CD4-positive, alpha-beta T cell treated with Interleukin-1 beta for 1 hour (primary cell): ENCODE data around the gene SLC30A3.
A peak's percentile ranks its signal among the peaks of the same experiment; 100 is the strongest.

Source experiments
- DNase-seq, 2 donors: peaks; one replicate each; pipeline ENCODE4 v3.0.0-alpha.2; 2020 to 2022

Gene SLC30A3

DNA sequence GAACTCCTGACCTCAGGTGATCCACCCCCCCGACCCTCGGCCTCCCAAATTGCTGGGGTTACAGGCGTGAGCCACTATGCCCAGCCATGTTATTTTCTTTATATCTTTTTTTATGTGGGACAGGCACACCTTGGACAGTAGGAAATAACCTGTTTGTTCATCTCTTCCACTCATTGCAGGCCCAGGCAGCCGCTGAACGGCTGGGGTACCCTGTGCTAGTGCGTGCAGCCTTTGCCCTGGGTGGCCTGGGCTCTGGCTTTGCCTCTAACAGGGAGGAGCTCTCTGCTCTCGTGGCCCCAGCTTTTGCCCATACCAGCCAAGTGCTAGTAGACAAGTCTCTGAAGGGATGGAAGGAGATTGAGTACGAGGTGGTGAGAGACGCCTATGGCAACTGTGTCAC is 37.3 kb downstream of the SLC30A3 start:
- DNase-seq = no peak

DNA sequence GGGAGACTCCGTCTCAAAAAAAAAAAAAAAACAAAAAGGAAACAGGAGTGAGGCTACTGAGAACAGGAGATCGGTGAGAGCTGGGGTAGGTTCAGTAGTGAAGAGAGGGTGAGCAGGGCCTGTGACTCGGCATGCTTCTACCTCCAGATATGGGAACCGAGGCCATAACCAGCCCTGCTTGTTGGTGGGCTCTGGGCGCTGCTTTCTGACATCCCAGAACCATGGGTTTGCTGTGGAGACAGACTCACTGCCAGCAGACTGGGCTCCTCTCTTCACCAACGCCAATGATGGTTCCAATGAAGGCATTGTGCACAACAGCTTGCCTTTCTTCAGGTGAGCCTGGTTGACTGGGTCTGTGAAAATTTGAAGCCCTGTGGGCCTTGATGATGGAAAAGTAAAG is 39.4 kb downstream of the SLC30A3 start:
- DNase-seq = no peak

DNA sequence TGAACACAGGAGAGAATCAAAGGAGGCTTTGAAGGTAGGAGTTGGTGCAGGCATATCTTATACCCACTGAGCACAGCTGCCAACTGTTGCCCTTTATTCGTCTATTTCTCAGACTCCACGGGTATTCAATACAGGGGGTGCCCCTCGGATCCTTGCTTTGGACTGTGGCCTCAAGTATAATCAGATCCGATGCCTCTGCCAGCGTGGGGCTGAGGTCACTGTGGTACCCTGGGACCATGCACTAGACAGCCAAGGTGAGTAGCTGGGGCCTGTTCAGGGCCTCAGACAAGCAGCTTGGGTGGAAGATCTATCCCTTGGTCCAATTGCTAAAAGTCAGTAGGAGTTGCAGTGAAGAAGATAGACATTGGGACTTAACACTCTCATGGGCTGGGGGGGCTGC is 40.4 kb downstream of the SLC30A3 start:
- no peak for DNase-seq

DNA sequence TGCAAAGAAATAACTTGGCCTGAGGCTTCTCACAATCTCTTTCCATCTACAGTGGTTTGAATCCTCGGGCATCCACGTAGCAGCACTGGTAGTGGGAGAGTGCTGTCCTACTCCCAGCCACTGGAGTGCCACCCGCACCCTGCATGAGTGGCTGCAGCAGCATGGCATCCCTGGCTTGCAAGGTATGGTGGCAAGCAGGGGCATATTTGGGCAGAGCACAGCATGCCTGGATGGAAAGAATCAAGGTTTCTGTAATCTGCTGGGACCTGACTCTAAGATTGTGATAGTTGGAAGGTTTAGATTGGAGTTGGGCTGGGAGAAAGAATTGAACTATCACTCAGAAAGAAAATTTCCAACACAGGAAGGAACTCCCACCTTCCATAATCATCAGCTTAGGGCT is 41.7 kb downstream of the SLC30A3 start:
- no peak for DNase-seq

DNA sequence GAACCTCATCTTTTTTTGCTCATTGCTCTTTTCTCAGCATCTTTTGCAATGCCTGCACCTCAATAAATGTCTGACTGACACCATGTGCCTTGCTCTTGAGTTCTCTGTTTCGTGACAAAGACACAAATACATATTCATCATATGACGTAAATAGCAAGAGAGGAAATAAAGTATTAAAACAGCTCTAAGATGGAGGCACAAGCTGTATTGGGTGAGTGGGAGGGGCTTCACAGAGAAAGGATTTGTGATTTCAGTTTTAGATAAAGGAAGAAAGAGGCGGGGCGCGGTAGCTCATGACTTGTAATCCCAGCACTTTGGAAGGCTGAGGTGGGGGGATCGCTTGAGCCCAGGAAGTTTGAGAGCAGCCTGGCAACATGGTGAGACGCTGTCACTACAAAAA is 42.8 kb downstream of the SLC30A3 start:
- no peak for DNase-seq

DNA sequence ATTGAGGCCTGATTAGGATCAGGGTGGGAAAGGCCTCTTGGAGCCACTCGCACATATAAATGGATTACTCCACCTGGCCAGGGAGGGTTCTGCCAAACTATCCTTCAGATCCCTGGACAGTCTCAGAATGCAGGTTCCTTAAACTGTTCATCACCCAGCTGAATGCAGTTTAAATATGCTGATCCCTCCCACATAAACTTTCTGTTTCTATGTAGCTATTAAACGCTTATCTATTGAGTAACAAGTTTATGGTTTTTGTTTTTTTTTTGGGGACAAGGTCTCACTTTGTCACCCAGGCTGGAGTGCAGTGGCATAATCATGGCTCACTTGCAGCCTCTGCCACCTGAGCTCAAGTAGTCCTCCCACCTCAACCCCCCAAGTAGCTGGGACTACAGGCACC is 43.8 kb downstream of the SLC30A3 start:
- DNase-seq = no peak

DNA sequence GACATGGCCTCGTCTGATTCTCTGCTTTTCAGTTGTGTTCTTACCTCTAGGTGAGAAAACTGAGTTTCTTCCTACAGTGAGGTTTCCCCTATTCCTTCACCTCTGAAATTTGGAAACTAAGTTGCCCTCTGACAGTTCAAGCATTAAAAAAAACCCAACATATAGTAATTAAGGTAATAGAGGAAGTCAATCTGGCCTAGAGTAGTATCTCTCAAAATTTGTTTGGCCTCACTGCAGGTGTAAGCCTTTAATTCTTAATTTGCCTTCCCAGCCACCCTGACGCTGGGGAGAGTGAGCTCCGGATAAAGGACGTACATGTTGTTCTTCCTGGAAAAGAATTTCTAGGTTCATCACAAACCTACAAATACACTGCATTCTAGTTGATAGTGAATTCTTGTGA is 44.2 kb downstream of the SLC30A3 start:
- no peak for DNase-seq

DNA sequence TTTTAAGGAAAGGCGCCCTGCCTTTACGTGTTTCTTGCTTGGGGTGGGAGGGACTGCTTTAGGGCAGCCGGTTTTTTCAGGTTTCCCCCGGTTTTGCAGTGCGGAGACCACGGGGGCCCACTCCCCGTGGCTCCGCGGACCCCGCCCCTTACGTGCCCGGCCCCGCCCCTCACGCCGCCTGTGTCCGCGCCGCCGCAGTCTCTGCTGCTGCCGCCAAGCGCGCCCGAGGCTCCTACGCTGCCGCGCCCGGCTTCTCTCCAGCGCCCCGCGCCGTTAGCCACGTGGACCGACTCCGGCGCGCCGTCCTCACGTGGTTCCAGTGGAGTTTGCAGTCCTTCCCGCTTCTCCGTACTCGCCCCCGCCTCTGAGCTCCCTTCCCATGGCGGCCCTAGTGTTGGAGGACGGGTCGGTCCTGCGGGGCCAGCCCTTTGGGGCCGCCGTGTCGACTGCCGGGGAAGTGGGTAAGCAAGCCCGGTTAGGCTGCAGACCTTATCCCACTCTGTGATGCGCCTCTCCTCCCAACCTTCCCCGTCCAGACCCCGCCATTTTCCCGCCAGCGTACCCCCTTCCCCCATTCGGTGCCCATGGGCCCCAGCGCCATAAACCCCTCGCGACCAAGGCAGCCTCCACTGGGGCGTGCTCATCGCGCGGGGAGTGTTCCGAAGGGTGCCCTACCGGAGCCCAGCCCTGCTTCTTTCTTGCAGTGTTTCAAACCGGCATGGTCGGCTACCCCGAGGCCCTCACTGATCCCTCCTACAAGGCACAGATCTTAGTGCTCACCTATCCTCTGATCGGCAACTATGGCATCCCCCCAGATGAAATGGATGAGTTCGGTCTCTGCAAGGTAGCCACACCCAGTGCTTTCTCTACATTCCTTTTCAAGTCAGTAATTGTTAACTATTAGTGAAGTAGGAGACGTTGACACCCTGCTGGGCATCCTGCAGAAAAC is 45.4 kb downstream of the SLC30A3 start, which contains the start of gene CAD:
Gene CAD (plus strand): TSS at position 197 of the 949 bp plus-strand sequence. CDS start 183 bp downstream, at position 380.
- DNase-seq = peak; percentile 85 to 88

DNA sequence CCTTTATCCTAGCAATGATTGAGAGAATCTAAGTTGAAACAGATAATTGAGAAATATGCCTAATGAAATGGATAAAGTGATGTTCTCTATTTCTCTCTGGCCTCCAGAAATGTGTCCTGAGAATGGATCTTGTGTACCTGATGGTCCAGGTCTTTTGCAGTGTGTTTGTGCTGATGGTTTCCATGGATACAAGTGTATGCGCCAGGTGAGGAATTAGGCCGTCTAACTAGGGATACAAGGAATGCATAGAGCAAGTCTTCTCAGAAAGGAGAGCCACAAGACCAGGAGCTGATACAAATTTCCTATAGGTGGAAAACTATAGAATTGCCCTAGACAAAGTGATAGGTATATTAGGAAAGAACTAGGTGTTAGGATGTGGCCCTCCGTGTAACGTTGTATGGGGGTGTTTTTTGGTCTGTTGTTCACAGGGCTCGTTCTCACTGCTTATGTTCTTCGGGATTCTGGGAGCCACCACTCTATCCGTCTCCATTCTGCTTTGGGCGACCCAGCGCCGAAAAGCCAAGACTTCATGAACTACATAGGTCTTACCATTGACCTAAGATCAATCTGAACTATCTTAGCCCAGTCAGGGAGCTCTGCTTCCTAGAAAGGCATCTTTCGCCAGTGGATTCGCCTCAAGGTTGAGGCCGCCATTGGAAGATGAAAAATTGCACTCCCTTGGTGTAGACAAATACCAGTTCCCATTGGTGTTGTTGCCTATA is 46.3 kb downstream of the SLC30A3 start:
- no peak for DNase-seq

DNA sequence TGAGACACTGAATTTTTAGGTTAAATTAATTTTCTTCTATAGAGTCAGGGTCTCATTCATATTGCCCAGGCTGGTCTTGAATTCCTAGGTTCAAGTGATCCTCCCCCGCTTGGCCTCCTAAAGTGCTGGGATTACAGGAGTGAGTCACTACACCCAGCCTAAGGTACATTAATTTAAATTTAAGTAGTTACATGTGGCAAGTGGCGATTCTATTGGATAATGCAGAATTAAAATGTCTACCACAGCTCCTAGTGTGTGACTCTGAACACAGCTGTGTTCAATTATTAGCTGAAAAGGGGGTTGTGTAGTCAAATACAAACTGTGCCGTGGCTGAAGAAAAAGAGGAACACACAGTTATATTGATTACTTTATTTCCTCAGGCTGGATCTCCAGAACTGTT is 47.9 kb downstream of the SLC30A3 start:
- DNase-seq = no peak

DNA sequence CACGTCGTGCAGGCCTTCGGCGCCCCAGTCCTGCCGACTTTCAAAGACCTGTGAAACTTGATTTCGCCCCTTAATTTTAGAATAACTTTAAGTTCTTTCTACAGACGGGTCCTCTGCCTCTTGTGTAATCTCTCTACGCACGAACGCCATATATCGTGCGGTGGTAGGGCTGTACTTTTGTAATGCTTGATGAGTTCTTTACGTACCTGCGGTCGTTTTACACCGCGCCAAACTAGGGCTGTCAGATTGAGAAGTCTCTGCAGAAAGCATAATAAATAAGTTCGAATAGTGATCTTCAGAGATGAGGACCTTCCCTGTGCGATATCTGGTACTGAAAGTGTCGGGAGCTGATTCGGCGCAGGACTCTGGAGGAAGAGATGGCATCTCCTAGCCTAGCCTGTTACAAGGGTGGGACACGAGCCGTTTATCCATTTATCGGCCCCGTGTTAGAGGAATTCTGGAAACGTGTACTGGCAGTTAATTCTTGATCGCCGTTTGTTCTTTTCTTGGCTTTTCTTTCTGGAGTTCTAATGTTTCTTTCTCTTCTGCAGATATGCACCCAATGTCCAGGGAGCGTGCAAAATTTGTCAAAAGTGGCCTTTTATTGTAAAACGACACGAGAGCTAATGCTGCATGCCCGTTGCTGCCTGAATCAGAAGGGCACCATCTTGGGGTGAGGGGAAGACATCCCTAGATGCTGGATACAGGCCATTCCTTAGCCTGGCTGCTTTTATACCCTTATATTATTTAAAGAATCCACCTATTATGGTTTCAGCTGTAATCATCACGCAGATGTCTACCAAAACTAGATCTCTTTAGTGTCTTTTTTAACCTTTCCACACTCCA is 50.0 kb downstream of the SLC30A3 start:
- peak; percentile 62 to 72 for DNase-seq

DNA sequence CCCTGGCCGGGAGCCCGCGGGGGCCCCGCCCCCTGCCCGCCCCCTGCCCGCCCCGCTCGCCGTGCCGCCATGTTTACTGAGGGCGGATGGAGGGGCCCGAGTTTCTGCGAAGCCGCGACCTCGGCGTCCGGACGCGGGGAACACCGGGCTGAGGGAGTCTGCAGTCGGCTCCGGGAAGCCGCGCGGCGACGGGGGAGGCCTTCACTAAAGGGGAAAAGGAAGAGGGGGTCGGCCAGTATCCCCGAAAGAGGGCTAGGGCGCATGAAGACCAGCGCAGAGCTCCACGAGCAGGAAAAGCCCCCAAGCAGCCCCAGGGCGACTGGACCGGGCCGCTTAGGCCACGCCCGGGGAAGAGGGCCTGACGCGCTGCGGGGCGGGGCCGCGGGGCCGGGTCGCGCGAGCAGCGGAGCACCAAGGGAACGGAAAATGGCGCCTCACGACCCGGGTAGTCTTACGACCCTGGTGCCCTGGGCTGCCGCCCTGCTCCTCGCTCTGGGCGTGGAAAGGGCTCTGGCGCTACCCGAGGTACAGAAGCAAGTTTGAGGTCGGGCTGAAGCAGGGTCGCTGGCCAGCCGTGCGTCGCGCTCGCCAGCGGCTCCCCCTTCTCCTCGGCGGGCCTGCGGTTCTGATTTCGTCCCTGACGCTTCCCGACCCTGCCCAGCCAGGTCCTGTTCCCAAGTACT is 50.8 kb downstream of the SLC30A3 start, which contains the start of the genes ATRAID and SLC5A6:
Gene ATRAID (plus strand): TSS at position 99 of the 683 bp plus-strand sequence. CDS start 328 bp downstream, at position 427.
Gene SLC5A6 (minus strand): TSS at position 326 of the 683 bp plus-strand sequence. CDS start 4,618 bp downstream, outside the sequence.
- peak; percentile 89 to 90 for DNase-seq

DNA sequence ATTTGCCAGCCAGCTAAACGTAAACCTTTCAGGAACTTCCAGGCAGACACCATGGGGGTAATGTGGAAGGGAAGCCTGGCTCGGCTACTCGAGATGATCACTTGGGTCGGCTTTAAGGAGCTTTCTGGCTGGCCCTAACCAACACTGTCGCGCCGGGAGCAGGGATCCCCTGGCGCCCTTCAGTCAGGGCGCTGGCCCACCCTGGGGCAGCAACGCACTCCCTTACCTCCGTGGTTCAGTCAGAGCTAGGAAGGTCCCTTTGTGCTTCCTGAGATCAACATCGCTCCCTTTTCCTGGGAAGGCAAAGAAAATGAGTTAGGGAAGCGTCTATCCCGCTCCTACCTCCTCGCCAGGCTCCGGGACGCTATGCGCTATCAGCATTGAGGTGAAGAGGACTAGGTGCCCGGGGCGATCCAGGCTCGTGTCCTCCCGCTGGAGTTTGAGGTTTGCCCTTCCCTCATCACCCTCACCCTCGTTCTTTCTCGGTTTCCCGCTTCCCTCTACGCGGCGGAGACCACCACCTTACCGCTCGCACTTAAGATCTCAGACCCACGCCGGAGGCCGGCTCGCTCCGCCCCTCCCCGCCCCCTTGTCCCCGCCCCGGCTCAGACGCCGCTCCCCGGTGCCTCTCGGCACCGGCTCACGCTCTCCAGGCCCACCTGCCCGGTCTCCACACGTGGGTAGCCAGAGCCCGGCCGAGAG is 51.5 kb downstream of the SLC30A3 start:
- DNase-seq = no peak

DNA sequence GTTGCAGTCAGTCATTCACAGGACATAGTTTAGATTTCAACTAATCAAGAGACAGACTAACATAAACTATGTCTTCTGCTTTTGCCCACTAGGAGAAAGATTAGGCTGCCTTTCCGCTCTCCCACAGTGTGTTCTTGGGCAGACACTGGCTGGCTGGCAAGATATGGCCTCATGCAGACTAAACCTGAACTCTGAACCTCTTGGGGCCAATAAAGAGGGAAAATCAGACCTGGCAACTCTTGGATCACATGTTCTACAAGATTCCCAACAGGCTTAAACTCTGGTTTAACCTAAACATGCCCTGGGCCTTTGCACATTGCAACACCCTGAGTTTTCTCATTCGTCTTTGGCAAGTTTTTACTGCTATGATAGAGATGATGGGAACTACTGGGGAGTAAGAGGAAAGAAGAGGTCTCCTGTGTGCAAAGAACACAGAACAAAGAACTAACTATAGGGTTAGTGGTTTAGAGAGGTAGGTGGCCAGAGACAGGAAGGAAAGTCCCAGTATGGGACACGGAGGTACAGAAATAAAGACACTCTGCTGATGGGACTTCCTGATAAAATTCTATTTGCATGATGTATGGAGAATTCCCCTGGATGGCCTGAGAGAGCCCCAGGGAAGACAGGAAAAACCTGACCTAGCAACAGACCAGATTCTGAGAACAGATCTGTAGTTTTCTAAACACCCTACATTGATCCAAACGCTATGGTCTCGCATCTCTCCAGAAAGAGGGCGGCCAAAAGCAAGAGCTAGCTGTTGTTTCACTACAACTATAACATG is 53.0 kb downstream of the SLC30A3 start:
- DNase-seq = no peak

DNA sequence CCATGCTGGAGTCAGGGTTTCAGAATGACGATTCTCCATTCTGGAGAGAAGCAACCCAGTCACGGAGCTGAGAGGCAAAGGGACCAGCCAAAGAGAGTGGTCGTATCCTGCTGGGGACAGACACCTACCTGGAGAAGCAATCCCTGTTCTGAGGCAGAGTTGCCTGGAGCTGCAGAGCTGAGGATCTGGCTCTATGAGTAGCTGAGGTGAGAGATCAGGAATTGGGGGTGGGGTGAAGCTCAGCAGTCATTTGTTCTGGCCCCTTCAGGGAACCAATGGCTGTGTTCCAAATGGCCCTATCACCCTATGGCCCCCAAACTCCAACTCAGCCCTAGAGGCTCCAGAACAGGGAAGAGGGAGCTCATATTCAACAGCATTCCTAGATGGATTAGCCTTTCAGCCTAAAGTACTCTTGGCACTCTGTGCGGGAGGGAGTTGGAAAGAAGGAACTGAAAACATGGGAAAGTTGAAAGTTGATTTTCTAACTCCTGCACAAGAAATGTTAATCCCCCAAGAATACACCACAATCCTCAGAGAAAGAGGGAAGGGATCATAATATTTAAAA is 54.3 kb downstream of the SLC30A3 start:
- DNase-seq = no peak

DNA sequence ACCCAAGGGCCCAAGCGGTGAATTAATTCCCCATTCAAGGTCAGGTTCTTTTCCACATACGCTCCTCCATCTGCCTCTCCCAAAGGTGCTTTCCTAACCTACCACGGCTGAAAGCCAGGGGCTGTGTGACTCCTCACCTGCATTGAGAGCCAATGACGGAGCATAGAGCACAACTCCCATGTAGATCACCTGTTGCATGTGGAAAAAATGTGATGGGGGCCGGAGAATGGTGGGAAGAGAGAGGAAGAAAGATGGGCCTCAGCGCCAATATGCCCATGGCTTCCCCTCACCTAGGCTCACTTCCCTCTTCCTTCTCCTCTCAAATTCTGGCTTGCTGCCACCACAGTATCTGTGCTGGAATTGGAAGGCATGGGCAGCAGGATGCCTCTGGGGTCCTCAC is 56.5 kb downstream of the SLC30A3 start:
- no peak for DNase-seq

DNA sequence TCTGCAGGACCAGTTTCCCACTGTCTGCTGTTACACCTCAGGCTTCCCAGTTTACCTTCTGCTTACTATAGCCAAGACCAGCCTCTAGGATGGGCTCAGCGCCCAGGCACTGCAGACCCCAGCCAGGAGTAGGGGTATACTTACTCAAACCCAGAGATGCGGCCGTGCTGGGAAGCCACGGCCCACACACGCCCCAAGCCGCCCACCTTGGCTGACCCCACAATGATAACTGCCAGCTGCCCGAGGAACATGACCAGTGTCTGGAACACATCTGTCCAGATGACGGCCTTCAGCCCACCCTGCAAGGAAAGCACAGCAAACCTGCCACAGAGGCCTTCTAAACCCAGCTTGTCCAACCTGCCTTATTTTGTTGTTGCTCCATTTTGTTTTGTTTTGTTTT is 57.6 kb downstream of the SLC30A3 start:
- no peak for DNase-seq

DNA sequence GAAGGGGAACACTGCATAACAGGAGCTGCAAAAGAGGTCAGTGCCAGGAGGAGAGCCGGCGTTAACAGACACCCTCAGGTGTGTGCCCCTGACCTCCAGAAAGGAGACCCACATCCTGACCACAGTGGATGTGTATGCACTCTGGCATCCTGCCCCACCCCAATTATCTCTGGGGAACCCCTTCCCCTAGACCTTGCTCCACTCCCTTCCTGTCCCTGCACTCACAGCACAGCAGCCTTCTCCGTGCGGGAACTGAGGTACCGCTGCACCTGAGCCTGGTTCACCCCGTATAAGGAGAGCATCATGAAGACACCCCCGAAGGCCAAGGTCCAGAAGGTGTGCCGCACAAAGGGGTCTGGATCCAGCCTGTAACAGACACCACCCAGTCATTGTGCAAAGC is 58.3 kb downstream of the SLC30A3 start:
- DNase-seq = no peak

DNA sequence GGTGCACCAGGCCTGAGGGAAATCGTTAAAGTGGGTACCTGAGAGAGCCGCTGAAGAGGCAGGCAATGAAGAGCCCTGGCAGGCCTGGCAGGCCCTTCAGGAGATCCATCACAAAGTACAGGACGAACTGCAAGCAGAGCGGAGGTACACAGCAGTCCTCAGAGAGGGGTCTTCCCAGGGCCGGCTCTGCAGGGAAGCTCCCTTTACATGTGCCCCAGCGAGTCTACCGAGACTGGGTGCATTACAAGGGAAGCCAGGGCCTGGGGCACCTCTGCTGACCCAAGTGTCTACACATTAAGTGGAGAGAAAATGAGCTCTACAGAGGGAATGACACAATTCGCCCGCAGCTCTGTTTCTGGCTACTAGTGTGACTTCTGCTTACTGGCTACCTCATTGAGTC is 59.1 kb downstream of the SLC30A3 start:
- no peak for DNase-seq
